Stimulated activated naive CD4-positive, alpha-beta T cell (primary cell): ENCODE results near the gene NAGK.
"Not testable (repeated sequence)": the region's sequence is repeated elsewhere in the genome, so short reads cannot be mapped to it uniquely, and the experiment has no call there.

Experiments used
- DNase-seq, 6 experiments: peaks; one replicate each; lab custom pipeline; 2025; lab: John Stamatoyannopoulos, UW

Gene NAGK

DNA sequence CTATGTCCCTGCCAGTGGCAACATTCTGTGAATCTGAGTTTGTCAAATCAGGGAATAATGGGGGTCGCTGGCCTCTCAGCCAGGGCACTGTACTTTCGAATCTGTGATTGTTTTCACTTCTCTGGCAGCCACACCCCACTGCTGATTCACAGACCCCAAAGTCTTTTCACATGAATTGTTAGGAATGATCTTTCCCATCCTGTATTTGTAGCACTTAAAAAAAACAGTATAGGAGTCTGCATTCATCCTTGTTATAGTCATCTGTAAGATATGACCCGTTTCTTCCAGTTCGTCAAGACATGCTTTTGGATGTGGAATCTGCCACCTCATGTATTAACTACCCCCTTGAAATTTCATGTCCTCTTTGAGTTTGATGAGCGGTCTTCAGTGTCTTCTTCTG lies 928 bp downstream of the NAGK start:
- no peak for DNase-seq

DNA sequence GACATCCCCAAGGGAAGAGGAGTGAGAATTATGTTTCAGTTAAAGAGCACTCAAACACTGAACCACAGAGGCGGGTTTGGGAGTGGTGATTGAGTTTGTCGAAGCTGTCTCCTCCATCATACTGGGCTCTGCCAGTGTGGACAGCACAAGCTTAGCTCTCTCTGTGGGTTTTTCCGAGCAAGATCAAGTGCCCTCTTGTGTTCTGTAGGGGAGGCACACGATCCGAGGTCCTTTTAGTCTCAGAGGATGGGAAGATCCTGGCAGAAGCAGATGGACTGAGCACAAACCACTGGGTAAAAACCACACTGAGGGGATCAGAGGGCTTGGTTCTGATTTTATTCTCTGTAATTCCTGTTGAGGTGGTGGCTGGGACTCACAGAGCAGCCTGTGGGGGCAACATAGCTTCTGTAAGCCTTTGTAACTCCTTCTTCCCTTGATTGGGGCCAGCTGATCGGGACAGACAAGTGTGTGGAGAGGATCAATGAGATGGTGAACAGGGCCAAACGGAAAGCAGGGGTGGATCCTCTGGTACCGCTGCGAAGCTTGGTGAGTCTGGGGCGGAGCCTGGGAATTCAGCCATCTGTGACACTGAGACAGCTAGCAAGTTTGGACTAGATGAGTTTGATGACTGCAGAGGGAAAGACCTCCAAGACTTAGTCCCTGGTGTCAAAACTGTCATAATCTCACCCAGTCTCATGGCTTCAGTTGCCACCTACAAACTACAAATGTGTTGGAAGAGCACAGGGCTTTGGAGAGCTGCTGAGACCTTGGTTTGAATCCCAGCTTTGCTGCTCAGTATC lies 2.0 kb downstream of the NAGK start:
- peak in 1 of 6 experiments; percentile 4 for DNase-seq

DNA sequence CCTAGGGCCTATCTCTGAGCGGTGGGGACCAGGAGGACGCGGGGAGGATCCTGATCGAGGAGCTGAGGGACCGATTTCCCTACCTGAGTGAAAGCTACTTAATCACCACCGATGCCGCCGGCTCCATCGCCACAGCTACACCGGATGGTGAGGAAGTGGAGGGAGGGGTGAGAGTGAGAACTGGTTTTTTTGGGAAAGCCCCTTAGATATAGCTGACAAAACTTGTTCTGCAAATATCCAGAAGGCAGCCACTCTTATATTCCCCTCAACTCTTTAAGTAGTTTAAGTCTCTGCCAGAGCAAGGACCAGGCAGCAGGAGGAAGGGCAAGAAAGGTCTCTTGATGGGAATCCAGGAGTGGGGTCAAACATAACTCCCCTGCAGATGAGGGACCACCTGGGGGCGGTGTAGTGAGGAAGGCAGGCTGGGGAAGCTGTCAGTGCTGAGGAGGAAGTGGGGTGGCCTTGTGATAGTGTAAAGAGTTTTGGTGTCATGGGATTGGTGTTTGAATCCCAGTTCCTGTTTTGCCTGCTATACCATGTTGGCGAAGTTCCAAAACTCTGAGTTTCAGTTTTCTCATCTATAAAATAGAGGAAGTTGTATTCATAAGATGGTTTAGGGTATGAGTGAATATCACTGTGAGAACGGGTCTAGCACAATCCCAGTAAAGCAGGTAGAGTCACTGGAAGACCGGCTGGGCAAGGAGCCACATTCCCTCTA lies 3.4 kb downstream of the NAGK start:
- DNase-seq: peak; percentile 41 to 71 (median 51)

DNA sequence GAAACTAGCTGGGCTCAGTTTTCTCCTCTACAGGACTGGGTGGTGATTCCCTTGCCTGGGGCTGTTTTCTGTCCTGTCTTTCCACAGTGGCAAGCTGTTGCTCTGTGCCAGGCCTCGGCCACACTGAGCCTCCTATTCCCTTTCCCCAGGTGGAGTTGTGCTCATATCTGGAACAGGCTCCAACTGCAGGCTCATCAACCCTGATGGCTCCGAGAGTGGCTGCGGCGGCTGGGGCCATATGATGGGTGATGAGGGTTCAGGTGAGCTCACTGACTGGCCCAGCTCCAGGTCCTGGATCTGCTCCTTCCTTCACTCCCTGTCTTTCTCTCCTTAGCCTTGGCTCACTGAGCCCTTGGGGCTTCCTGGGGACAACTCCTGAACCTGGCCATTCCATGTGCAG lies 4.0 kb downstream of the NAGK start:
- no peak for DNase-seq

DNA sequence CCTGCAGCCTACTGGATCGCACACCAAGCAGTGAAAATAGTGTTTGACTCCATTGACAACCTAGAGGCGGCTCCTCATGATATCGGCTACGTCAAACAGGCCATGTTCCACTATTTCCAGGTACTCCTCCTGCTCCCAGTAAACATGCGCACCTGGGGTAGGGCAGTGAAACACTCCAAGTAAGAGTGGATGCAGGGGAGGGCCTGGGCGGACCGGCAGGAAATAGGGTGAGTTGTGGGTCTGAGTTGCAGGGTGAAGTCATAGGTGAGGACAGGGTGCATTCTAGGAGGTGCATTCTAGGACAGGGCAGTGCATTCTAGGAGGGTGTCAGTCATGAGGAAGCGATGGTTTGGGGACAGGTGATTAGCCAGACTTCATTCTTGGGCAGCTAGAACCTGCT lies 5.0 kb downstream of the NAGK start:
- DNase-seq: no peak

DNA sequence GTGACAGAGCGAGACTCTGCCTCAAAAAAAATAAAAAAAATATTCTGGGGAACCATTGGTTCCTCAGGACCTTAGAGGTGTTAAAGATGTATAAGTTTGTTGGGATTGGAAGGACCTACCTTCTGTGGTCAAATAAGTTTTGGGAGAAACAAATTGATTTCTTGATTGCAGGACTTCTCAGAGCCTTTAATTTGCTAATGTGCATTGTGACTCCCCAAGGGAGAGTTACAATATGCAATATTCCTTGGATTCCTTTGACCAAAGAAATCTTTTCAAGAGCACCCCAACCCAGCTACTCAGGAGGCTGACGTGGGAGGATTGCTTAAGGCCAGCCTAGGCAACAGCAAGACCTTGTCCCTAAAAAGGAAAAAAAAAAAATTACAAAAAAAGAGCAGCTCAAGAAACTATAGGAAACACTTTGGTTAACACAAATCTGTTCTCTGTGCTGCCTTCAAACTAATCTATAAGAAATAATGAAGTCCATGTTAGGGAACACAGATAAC lies 6.5 kb downstream of the NAGK start:
- DNase-seq: no peak

DNA sequence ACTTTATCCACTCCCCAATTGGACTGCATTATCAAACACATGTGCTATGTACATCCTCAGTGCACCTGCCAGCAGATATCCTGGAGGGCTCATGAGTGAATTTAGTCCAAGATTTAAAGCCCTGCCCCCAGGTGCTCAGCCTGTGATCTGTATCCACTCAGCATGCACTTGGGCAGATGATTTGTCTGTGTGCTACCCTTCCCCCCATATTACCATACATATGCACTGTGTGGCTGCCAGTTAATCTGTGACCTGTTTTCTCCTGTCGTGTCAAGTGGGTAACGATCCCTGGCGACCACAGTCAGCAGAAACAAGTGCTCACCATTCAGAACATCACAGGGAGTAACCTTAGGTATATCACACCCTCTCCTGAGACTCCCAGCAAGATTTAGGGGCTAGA lies 10.2 kb downstream of the NAGK start:
- no peak for DNase-seq

DNA sequence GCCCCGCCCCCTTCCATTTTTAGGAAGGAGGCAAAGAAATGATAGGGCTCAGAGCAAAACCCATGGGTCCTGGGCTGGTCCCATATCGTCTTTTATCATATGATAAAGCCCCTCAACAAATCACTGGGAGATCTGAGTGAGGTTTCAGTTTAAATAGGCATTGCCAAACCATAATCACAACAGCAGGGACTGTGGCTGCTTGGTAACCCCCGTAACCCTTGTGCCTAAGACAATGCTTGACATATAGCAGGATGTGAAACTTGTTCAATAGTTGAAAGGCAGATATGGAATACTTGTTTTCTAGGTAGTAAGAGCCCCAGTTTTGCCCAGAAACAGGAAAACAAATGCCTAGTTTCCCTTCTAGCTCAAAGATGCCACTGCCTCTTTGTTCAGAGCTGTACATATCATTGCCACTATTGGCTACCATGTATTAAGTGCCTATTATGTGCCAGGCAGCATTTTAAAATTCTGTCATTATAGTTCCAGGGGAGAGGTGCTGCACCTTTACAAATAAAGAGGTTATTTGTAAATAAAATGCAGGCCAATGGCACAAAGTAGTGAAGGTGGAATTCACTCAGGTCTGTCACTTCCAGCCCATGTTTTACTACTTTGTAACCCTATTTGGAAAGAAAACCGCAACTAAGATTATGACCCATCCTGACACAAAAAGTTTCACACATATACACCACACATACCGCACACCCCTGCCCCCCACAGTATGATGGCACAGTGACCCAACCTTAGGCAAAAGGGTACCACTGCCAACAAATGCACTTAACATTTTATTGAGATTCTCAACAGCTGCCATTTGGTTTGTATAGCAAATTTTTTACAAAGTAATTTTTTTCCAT lies 14.2 kb downstream of the NAGK start:
- no peak for DNase-seq

DNA sequence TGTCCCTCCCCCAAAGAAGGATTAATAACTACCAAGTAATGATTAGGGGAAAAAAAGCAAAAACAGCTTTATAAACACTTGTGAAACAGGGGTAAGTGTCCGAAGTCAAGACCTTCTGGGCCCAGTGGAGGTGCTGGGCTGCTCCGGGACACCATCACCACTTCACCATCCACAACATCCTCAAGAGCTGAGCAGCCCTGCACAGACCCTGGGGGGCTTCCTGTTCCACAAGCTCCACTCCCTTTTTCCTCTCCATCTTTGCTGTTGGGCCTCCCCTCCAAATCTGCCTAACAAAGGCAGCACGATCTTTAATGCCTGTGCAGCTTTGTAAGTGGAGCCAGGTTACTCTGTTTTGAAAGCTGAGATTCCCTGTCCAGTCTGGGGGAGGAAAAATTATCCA lies 14.8 kb downstream of the NAGK start:
- DNase-seq: not testable (repeated sequence)

DNA sequence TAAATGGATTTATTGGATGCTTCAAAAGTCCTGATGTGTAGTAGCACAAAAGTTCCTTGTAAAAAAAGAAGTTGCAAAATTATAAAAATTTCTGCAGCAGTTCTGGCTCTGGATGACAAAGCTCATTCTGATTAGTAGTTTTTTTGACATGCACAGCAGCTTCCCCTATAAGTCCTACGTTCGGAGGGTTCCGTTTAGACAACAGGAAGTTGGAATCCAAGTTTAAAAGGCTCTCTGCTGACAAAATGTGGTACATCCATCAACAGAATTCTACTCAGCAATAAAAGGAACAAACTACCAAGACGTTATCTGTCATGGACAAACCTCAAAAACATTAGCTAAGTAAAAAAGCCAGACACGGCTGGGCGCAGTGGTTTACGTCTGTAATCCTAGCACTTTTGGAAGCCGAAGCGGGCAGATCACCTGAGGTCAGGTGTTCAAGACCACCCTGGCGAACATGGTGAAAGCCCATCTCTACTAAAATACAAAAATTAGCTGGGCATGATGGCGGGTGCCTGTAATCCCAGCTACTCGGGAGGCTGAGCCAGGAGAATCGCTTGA lies 15.4 kb downstream of the NAGK start:
- DNase-seq: not testable (repeated sequence)

DNA sequence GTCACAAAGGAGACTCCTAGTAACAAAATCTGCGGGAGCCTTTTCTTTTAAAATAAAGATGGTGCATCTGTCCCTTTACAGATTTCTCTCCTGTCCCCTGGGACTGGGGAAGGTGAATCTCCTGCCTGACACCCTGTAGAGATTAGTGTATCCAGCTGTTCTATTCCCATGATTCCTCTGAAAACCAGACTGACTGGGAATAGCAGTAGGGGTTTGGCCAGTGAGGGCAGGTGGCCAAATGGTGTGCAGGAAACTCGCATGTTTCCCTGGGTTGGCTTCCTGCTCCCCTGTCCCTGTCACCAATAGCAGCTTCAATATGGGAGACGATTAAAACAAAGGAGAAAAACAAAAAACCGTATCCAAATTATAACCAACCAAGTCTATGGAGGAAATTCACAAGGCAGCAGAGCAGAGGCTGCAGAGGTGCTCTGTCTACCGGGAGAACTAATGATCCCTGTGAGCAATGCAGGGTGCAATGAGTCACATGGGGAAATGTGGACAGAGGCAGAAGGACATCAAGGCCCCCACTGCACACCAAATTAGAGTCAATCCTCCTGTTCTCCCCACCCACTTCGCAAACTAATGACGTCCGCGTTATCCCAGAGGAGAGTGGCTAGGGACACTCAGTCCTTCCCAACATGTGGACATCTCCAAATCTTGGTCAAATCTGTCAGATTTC lies 17.0 kb downstream of the NAGK start:
- DNase-seq: not testable (repeated sequence)

DNA sequence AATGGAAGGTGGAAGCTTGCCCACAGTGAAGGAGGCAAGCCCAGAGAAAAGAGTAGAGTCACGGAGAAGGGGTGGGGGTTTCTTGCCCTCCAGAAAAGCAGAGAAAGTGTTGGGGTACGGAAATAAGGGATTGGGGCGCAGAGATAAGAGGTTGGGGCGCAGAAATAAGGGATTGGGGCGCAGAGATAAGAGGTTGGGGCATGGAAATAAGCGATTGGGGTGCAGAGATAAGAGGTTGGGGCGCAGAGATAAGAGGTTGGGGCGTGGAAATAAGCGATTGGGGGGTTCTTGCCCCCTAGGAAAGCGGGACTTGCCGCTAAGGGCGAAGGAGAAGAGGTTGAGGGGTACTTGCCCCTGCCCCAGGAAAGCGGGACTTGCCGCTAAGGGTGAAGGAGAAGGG lies 21.0 kb downstream of the NAGK start:
- not testable (repeated sequence) for DNase-seq

DNA sequence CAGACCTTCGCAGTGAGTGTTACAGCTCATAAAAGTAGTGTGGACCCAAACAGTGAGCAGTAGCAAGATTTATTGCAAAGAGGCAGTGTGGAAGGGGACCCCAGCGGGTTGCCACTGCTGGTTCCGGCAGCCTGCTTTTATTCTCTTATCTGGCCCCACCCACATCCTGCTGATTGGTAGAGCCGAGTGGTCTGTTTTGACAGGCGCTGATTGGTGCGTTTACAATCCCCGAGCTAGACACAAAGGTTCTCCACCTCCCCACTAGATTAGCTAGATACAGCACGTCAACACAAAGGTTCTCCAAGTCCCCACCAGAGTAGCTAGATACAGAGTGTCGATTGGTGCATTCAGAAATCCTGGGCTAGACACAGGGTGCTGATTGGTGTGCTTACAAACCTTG lies 23.4 kb downstream of the NAGK start:
- not testable (repeated sequence) for DNase-seq

DNA sequence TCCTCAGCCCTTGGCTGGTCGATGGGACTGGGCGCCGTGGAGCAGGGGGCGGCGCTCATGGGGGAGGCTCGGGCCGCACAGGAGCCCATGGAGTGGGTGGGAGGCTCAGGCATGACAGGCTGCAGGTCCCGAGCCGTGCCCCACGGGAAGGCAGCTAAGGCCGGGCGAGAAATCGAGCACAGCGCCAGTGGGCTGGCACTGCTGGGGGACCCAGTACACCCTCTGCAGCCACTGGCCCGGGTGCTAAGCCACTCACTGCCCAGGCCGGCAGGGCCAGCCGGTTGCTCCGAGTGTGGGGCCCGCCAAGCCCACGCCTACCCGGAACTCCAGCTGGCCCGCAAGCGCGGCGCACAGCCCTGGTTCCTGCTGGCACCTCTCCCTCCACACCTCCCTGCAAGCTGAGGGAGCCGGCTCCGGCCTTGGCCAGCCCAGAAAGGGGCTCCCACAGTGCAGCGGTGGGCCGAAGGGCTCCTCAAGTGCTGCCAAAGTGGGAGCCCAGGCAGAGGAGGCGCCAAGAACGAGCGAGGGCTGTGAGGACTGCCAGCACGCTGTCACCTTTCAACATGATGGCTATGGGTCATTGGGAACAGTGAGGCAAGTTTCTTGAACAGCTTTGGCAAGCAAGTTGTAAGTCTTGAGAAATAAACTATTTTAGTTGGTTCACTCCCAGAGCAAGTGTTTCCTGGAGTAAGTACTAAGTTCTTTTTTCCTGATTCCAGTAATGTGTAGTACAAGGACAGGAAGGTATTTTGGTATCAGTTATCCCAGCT lies 24.2 kb downstream of the NAGK start:
- not testable (repeated sequence) for DNase-seq

DNA sequence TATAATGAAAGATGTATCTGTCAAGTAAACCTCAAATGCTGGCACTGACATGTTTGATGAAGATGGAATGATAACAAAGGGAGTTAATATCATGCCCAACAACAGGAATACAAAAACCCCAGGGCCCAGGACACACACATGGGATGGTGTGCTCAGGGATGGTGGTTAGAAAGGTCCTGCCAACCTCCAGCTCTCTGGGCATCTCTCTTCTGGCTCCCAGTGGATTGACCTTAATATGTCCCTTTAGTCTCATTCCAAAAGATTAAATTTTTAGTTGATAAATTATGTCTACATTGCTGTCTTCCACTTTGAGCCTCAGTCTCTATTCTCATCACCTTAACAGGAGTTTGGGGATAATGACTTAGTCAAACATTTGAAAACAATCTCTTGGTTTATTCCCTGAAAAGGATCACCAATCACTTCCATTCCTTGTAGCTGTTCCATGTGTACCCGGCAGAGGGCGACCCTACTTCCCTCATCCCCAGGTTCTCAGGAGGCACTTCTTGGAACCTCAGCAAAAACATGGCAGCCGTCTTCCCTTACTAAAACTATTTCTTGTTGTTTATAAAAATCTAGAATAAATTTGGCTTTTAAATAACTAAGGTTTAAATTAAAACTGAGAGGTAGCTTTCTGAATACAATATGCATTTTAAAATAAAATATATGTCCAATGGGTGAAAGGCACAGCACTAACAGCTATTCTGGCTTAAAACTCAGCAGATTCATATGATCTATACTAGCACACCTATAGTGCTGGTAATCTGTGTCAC lies 31.9 kb downstream of the NAGK start:
- DNase-seq: peak in 2 of 6 experiments; percentile 5 to 11

DNA sequence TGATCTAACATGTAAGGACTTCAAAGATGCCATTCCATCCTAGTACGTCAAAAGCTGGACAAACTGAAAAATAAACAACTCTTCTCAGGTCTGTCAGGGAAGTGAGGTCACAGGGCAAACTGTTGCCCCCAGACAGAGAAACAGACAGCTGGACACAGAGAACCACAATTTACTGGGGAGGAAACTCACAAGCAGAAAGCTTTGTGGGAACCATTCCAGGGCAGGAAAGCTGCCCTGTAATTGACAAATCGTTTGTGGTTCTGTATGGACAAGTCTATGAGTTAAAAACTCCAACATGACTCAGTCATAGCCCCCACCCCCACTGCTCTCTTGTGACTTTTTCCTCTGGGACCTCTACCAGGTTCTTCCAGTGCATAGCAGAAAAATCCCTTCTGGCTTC lies 33.2 kb downstream of the NAGK start:
- DNase-seq: no peak

DNA sequence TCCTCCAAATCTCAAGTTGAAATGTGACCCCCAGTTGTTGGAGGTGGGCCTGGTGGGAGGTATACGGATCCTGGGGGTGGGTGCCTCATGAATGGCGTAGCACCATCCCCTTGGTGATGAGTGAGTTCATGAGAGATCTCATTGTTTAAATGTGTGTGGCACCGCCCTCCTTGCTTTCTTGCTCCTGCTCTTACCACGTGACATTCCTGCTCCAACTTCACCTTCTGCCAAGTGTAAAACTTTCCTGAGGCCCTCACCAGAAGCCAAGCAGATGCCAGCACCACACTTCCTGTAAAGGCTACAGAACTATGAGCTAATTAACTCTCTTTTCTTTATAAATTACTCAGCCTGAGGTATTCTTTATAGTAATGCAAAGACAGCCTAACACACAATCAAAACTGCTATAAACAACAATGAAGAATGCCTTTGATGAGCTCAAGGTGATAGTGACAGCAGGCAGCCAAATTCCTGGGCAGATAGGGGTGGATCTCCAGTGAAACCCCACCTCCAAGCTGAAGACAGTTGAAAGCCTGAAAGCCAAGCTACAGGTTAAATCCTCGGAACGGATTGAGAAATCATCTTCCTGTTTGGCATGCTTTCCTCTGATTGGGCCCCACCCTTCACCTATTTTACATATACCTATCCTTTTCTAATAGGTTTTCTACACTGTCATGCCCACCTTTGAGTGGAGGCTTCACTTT lies 34.7 kb downstream of the NAGK start:
- DNase-seq: no peak

DNA sequence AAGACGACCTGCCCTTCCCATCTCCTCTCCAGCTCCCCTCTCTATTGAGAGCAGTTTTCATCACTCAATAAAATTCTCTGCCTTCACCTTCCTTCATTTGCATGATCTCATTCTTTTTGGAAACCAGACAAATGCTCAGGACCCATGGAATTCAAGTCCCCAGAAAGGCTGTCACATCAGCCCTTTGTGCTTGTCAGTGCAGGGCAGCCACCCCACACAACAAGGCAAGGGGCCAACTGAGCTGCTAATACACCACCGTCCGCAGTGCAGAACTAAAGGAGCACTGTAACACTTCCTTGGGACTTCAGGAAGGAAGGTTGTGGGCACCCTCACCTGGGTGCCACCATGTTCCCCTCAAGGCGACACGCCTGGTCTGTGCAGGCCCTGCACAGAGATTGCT lies 35.4 kb downstream of the NAGK start:
- DNase-seq: no peak

DNA sequence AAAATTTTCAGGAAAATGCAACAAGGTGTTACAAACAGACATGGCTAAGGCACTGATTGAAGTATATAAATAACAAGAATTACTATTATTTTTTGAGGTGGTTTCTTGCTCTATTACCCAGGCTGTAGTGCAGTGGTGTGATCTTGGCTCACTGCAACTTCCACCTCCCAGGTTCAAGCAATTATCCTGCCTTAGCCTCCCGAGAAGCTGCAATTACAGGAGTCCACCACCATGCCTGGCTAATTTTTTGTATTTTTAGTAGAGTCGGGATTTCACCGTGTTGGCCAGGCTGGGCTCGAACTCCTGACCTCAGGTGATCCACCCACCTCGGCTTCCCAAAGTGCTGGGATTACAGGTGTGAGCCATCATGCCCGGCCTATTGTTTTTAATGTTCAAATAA lies 38.0 kb downstream of the NAGK start:
- DNase-seq: not testable (repeated sequence)
